Fibroblast of skin of right biceps (primary cell): ENCODE results near the gene EWSR1.

Experiments used
- DNase-seq: peaks from one replicate; pipeline ENCODE4 v3.0.0-alpha.2; 2013

Gene EWSR1

GRCh38 chr22:29325356-29325755 lies 57.3 kb downstream of the EWSR1 start:
- no peak for DNase-seq

GRCh38 chr22:29325785-29326315 lies 57.8 kb downstream of the EWSR1 start:
- no peak for DNase-seq

GRCh38 chr22:29326481-29326880 lies 58.4 kb downstream of the EWSR1 start:
- no peak for DNase-seq

- DNase-seq = no peak
These were observed 59.2 kb downstream of the EWSR1 start for GRCh38 chr22:29327089-29327764.

GRCh38 chr22:29328055-29328454 lies 60.0 kb downstream of the EWSR1 start:
- no peak for DNase-seq

- DNase-seq = no peak
These were observed 60.8 kb downstream of the EWSR1 start for GRCh38 chr22:29328566-29329500.

GRCh38 chr22:29329581-29329980 lies 61.5 kb downstream of the EWSR1 start:
- DNase-seq = no peak

GRCh38 chr22:29330291-29330690 lies 62.2 kb downstream of the EWSR1 start:
- no peak for DNase-seq

GRCh38 chr22:29330753-29331152 lies 62.7 kb downstream of the EWSR1 start:
- DNase-seq = peak; percentile 81

- peak; percentile 22 for DNase-seq
These were observed 63.1 kb downstream of the EWSR1 start for GRCh38 chr22:29331213-29331612.

- DNase-seq = no peak
These were observed 63.7 kb downstream of the EWSR1 start for GRCh38 chr22:29331658-29332300.

GRCh38 chr22:29332886-29333496 lies 64.9 kb downstream of the EWSR1 start:
- no peak for DNase-seq

GRCh38 chr22:29334148-29334547 lies 66.1 kb downstream of the EWSR1 start:
- no peak for DNase-seq

- DNase-seq = no peak
These were observed 66.8 kb downstream of the EWSR1 start for GRCh38 chr22:29334696-29335344.

- no peak for DNase-seq
These were observed 67.6 kb downstream of the EWSR1 start for GRCh38 chr22:29335656-29336055.

GRCh38 chr22:29336751-29337490 lies 68.9 kb downstream of the EWSR1 start:
- DNase-seq = no peak

GRCh38 chr22:29337631-29338284 lies 69.7 kb downstream of the EWSR1 start:
- no peak for DNase-seq

GRCh38 chr22:29338398-29338797 lies 70.3 kb downstream of the EWSR1 start:
- no peak for DNase-seq

GRCh38 chr22:29339381-29340235 lies 71.5 kb downstream of the EWSR1 start:
- no peak for DNase-seq

- no peak for DNase-seq
These were observed 72.5 kb downstream of the EWSR1 start for GRCh38 chr22:29340566-29340965.
